GM18519 (cell line): ENCODE data around the gene PTPN5.
A peak's percentile ranks its signal among the peaks of the same experiment; 100 is the strongest.

Source experiments
- ATAC-seq: cut with Tn5 transposase; IDR thresholded peaks from one replicate; pipeline ENCODE4 v1.9.1; 2021; ENCODE audit warnings: mild to moderate bottlenecking, moderate library complexity; ENCODE audit not compliant: unreplicated experiment, low FRiP score

The PTPN5 gene

GRCh38 chr11:18743365-18743764 is 48.2 kb downstream of the PTPN5 start:
- no peak for ATAC-seq

DNA sequence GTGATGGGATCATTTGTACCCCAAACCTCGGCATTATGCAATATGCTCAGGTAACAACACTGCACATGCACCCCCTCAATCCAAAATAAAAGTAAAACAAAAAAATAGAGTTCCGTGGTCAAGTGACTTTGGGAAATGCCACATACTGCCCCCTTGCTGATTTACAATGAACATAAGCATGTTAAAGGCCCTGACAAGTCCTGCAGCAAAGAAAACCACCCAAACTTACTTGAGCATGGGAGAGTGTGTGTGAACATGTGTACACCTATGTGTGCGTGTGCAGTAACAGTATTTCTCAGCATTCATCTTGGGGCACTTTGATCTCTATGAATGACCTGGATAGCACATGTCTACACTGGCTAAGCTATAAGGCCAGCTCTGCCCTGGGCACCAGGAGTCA is 49.8 kb downstream of the PTPN5 start:
- no peak for ATAC-seq

- ATAC-seq = no peak
These were observed 51.9 kb downstream of the PTPN5 start for GRCh38 chr11:18739685-18740084.

GRCh38 chr11:18737642-18738041 is 54.0 kb downstream of the PTPN5 start:
- no peak for ATAC-seq

- no peak for ATAC-seq
These were observed 54.9 kb downstream of the PTPN5 start for GRCh38 chr11:18736590-18737148.

GRCh38 chr11:18733202-18733601 is 58.4 kb downstream of the PTPN5 start:
- ATAC-seq = no peak

DNA sequence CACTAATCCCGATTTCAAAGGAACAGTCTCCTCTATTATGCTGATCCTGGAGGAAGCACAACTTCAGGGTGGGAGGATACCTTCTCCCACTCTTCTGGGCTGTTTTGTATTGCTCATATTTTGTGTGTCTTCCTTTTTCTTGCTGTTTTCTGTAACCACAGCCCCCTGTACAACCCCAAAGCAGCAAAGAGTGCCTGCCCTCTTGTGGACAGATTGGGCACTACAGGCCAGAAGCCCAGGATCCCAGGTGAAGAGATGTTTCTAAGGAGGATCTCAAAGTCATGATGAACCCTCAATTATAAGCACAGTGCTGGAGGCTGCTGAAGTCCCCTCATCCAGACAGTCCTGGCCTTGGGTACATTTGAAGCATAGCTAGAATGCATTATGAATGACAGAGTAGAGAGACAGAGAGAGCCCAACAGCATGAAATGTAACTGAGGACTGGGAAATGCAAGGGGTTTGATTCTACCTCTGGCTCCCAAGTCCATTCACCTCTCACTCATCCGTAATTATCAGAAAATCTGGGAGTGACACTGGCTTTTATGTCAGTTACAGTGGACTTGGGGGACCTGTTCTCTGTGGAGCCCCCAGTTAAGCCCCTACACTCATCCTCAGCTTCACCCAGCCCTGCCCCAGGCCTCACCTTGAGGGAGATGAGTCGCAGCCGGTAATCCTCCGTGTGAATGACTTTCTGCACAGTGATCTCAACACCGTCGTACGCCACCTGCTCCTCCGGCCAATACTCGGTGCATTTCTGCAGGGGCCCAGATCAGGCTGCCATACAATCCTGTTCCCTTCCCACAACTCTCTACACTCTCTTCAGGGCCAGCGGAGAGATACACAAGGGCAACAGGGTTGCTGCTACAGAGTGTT is 59.4 kb downstream of the PTPN5 start:
- no peak for ATAC-seq

- ATAC-seq = no peak
These were observed 60.2 kb downstream of the PTPN5 start for GRCh38 chr11:18731441-18731840.

DNA sequence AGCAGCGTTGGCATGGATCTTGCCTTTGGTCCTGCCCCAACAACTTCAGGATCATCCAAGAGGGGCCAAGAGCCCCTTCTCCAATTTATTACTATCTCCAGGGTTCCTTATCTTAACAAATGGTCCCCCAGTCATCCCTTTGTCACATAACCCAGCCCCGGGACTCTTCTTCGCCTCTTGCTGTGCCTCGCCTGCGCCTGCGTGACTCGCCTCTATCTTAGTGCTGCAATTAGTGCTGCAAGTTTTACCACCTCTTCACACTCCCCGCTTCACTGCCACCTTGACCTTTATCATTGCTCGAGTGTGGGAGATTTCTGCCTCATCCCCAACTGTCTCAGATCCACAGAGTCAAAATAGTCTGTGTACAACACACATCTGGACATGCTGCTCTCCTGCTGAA is 61.6 kb downstream of the PTPN5 start:
- no peak for ATAC-seq

DNA sequence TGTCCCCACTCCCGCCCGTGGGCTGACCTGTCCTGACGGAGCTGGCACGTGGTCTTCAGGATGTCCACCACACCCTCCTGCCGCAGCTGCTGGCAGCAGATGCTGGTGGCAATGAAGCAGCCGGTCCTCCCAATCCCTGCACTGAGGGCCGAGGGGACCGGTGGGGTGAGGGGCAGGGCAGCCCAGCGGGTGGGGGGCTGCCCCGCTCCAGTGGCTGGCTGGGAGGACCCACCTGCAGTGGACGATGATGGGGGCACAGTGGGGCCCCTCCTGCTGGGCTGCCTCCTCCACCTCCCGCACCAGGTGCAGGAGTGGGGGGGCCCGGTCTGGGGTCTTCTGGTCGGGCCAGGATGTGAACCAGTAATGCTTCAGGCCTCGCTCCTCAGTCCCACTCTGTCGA is 62.2 kb downstream of the PTPN5 start:
- no peak for ATAC-seq

DNA sequence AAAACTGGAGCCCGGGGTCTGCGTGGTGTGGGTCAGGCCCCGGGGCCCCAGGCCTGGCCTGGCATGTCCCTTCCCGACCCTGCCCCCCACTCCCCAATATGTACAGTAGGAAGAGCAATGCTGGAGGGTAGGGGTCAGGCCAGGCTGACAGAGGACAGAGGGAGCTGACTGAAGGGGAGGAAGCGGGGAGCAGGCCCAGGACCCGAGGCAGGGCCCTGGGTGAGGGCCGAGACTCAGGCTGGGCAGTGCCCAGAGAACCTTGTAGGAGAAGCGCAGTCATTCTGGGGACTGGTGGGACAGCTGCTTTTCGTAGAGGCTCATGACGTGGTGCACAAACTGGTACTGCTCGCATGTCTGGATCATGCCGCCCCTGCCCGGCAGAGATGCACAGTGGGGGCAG is 62.9 kb downstream of the PTPN5 start:
- no peak for ATAC-seq

- no peak for ATAC-seq
These were observed 63.9 kb downstream of the PTPN5 start for GRCh38 chr11:18727479-18728236.

DNA sequence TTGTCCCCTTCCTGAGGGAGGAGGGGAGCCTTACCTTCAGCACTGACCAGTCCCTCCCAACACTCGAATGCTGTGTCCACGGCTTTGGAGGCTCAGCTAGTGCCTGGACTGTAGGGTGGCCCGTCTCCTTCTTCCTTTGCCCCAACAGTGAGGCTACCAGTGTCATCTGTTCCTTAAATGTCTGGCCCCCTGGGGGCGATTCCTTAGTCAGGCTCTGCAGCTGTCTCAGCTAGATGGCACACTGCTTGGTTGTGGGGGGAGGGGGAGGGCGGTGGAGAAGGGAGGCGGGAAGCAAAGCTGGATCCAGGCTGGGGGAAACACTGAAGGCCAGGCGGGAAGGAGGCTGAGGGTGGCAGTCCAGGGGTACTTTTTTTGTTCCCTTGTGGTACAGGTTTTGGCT is 65.6 kb downstream of the PTPN5 start, which contains the start of gene IGSF22:
Gene IGSF22, minus strand, starts transcription at position 149 of the 400 bp plus-strand sequence. CDS start 1,952 bp downstream, outside the sequence.
- ATAC-seq = no peak

DNA sequence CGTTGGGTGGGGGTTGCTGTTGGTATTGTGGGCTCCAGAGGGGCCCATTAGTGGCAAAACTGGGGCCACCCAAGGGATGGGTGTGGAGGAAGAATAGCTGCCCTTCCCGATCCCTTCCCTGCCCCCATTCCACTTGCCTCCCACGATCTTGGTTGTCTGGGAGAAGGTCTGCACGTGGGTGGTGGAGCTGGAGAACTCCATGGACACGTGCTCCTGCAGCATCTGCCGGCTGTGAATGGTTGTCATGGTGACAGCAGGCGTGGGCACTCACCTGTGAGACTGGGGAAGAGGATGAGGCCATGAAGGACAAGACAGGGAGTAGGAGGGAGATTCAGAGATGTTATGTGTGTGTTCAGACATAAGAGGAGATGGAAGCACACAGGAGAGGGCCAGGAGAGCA is 67.6 kb downstream of the PTPN5 start:
- ATAC-seq = no peak

- ATAC-seq = no peak
These were observed 69.3 kb downstream of the PTPN5 start for GRCh38 chr11:18722293-18722637.

DNA sequence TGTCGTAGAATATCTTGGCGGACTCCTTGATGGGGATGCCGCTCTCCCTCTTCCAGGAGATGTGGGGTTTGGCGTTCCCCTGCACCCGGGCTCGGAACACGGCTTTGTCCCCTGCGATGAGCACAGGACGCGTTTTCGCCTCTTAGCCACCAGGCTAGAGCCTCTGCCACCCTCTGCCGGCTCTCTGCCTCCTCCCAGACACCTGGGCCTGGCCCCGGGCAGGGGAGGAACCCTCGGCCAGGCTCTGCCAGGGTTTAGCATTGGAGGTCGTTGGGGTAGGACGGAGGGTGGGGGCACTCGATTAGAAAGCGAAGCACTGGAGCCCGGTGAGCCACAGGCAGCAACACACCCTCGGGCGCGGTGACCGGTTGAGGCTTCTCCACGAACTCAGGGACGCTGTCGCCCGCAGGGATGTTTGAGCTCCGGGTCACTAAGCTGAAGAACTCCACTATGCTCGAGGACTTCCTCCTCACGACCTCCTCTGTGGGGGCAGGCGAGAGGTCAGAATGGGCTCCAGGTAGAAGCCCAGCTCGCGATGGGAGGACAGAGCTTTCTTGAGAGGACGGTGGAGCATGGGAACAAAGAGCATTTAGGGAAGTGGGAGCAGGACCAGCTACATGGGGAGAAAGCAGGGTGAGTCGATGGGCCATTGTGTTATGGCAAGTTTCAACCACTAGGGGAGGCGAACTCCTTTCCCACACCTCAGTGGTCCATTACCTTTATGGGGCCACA is 69.9 kb downstream of the PTPN5 start:
- ATAC-seq = peak; percentile 45

GRCh38 chr11:18720808-18721560 is 70.6 kb downstream of the PTPN5 start:
- peak; percentile 54 for ATAC-seq

DNA sequence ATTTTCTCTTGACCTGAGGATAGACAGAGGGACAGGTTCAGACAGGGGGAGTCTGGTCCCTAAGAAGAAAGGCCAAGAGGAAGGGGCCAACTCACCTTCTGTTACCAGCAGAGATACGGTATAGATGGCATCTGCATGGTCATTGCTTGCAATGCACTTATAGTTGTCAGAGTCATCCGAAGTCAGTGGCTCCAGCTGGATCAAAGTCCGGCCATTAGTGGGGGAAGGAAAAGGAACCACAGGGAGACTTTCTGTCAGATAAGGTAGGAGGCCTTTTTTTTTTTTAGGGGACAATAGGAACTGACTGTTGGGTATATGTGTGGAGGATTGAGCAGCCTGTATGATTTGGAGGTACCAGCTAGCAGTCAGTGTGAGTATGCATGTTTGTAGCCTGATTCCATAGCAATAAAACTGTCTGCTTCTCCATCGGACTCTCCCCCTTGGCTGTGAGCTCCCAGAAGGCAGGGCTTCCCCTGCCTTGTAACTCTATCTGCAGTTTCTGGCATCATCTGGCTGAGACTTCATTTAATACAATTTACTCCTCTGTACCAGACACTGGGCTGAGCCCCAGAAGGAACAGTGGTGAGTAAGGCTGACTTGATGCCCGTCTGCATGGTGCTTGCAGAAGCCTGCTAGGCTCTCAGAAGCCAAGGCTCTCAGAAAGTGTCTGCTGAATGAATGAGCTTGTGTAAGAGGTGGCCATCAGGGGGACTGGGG is 71.3 kb downstream of the PTPN5 start:
- ATAC-seq = no peak

GRCh38 chr11:18715476-18715875 is 76.1 kb downstream of the PTPN5 start:
- ATAC-seq = no peak

GRCh38 chr11:18714443-18714780 is 77.2 kb downstream of the PTPN5 start:
- ATAC-seq = no peak
